Calu3 (cell line): ENCODE measurements around the gene CTNNBIP1. TPM values are rescaled to one million over a fixed set of nuclear protein-coding genes. Genes with fewer than 3 reads are reported as not detected.
"Not testable (repeated sequence)": the region's sequence is repeated elsewhere in the genome, so short reads cannot be mapped to it uniquely, and the experiment has no call there.

Source experiments
- BruUV-seq: library from RNA; stranded (reverse); fragments of 400-500 nt; replicated peaks from 2 replicates; lab custom pipeline; 2021; lab: Mats Ljungman, UMichigan
- CTCF ChIA-PET: fragments of 300-600 bp; sonication (Branson Sonifier 250); formaldehyde crosslinking; loops from one replicate; lab custom pipeline; 2022; ENCODE audit warnings: antibody characterized with exemption; lab: Charles Lee
- DNase-seq: peaks from one replicate; pipeline ENCODE4 v3.0.0; 2022
- H3K27ac Mint-ChIP-seq: one replicate; pipeline ENCODE4 v1.8.0; 2022; ENCODE audit warnings: mixed read lengths; ENCODE audit not compliant: unreplicated experiment
- H3K27me3 Mint-ChIP-seq: one replicate; pipeline ENCODE4 v1.8.0; 2022; ENCODE audit warnings: mixed read lengths; ENCODE audit not compliant: unreplicated experiment
- H3K36me3 Mint-ChIP-seq: one replicate; pipeline ENCODE4 v1.8.0; 2022; ENCODE audit warnings: mild to moderate bottlenecking, moderate library complexity, mixed read lengths; ENCODE audit not compliant: insufficient read depth, unreplicated experiment
- H3K4me1 Mint-ChIP-seq: one replicate; pipeline ENCODE4 v1.8.0; 2022; ENCODE audit warnings: mild to moderate bottlenecking, low read depth, mixed read lengths; ENCODE audit not compliant: unreplicated experiment
- H3K4me3 Mint-ChIP-seq: one replicate; pipeline ENCODE4 v1.8.0; 2022; ENCODE audit warnings: mild to moderate bottlenecking, low read depth, moderate library complexity, mixed read lengths; ENCODE audit not compliant: unreplicated experiment
- H3K9me3 Mint-ChIP-seq: one replicate; pipeline ENCODE4 v1.8.0; 2022; ENCODE audit warnings: low read depth, mixed read lengths; ENCODE audit not compliant: unreplicated experiment
- CTCF ChIP-seq: fragments of 200-600 bp; IDR thresholded peaks from one replicate; pipeline ENCODE4 v1.8.0; 2022; ENCODE audit warnings: antibody characterized with exemption; ENCODE audit not compliant: unreplicated experiment
- intact Hi-C: fragments of 100-400 bp; cut with micrococcal nuclease; formaldehyde crosslinking; loops from one replicate; pipeline ENCODE4 v1.10.0; 2022; ENCODE audit not compliant: unreplicated experiment
- total RNA-seq: library from RNA; stranded (reverse); gene quantifications from 2 replicates; pipeline ENCODE4 v1.2.3, GENCODE V29; 2022

Gene CTNNBIP1
- total RNA-seq, 1 experiment from 2014 or later: 11.8 TPM

GRCh38 chr1:9805006-9805508 lies 105.0 kb downstream of the CTNNBIP1 start:
- H3K4me1 Mint-ChIP-seq: peaks cover 3% of the 10 kb centered on the region
- DNase-seq: no peak
- no peaks in the 10 kb centered on the region for H3K27me3 Mint-ChIP-seq
- H3K27ac Mint-ChIP-seq: no peak overlapping the region
- intact Hi-C loops: no loop called here
- H3K9me3 Mint-ChIP-seq: no peaks in the 10 kb centered on the region
- CTCF ChIA-PET: no interaction called here
- H3K36me3 Mint-ChIP-seq: peaks cover 4% of the 10 kb centered on the region
- TF ChIP-seq CTCF: no peak
- no peak overlapping the region for H3K4me3 Mint-ChIP-seq
- no TSS peak for BruUV-seq

GRCh38 chr1:9803003-9803918 lies 106.8 kb downstream of the CTNNBIP1 start:
- H3K9me3 Mint-ChIP-seq, BruUV-seq, H3K36me3 Mint-ChIP-seq, H3K4me1 Mint-ChIP-seq, H3K27me3 Mint-ChIP-seq, H3K4me3 Mint-ChIP-seq, H3K27ac Mint-ChIP-seq, DNase-seq, intact Hi-C loops: not testable (repeated sequence)
- CTCF ChIA-PET: interaction anchor here (0.7 kb wide), 1 partner anchor 12 kb away, joined by 4 read pairs; no protein-coding TSS in a partner anchor

GRCh38 chr1:9801909-9802308 lies 108.2 kb downstream of the CTNNBIP1 start:
- H3K27me3 Mint-ChIP-seq: no peaks in the 10 kb centered on the region
- H3K4me1 Mint-ChIP-seq: peaks cover 17% of the 10 kb centered on the region
- no peak overlapping the region for H3K27ac Mint-ChIP-seq
- intact Hi-C loops: no loop called here
- H3K9me3 Mint-ChIP-seq: no peaks in the 10 kb centered on the region
- H3K36me3 Mint-ChIP-seq: no peaks in the 10 kb centered on the region
- TF ChIP-seq CTCF: no peak
- no TSS peak for BruUV-seq
- no peak for DNase-seq
- H3K4me3 Mint-ChIP-seq: no peak overlapping the region
- CTCF ChIA-PET: no interaction called here

Other genes with a start within 250 kb of the CTNNBIP1 start
- 93.2 and 99.3 TPM in 2 replicates for gene CLSTN1, start 86.3 kb downstream of the CTNNBIP1 start, total RNA-seq
- gene LZIC, start 33.1 kb upstream of the CTNNBIP1 start, total RNA-seq: 19.8 and 22.6 TPM in 2 replicates
- gene NMNAT1, start 33.2 kb upstream of the CTNNBIP1 start, total RNA-seq: 5.3 and 5.7 TPM in 2 replicates
- 0.83 TPM in 1 of 2 replicates, not detected in the other for gene RBP7, start 87.0 kb upstream of the CTNNBIP1 start, total RNA-seq
- 26.1 and 28.1 TPM in 2 replicates for gene UBE4B, start 122.7 kb upstream of the CTNNBIP1 start, total RNA-seq